Skeletal muscle satellite cell (primary cell): ENCODE results near the gene ME3.

Experiments used
- H3K27me3 ChIP-seq: 2 replicates; pipeline ENCODE4 v1.7.0; 2013; ENCODE audit warnings: low read length; ENCODE audit not compliant: control insufficient read depth, insufficient read depth
- H3K36me3 ChIP-seq: 2 replicates; pipeline ENCODE4 v1.7.0; 2013; ENCODE audit warnings: mild to moderate bottlenecking, control low read depth, low read length; ENCODE audit not compliant: insufficient read depth
- H3K4me1 ChIP-seq: 2 replicates; pipeline ENCODE4 v1.7.0; 2013; ENCODE audit warnings: low read length; ENCODE audit not compliant: control insufficient read depth, insufficient read depth
- H3K4me2 ChIP-seq: 2 replicates; pipeline ENCODE4 v1.7.0; 2013; ENCODE audit warnings: mild to moderate bottlenecking, low read length
- H3K4me3 ChIP-seq: 2 replicates; pipeline ENCODE4 v1.7.0; 2013; ENCODE audit warnings: low read length
- H3K9ac ChIP-seq: 2 replicates; pipeline ENCODE4 v1.7.0; 2013; ENCODE audit warnings: mild to moderate bottlenecking, low read depth, low read length, moderate library complexity
- H3K9me3 ChIP-seq: replicated peaks from 2 replicates; pipeline ENCODE4 v1.7.0; 2013; ENCODE audit warnings: mild to moderate bottlenecking, control low read depth, low read length

ME3 gene

GRCh38 chr11:86578727-86579405 lies 93.5 kb downstream of the ME3 start:
- Histone ChIP-seq H3K4me1 (peaks cover 41% of the 10 kb centered on the region), H3K9ac (peak overlapping the region; percentile 12), H3K9me3 (no peaks in the 10 kb centered on the region), H3K36me3 (no peaks in the 10 kb centered on the region), H3K4me3 (no peak overlapping the region), H3K27me3 (no peaks in the 10 kb centered on the region), H3K4me2 (peak overlapping the region; percentile 51)

DNA sequence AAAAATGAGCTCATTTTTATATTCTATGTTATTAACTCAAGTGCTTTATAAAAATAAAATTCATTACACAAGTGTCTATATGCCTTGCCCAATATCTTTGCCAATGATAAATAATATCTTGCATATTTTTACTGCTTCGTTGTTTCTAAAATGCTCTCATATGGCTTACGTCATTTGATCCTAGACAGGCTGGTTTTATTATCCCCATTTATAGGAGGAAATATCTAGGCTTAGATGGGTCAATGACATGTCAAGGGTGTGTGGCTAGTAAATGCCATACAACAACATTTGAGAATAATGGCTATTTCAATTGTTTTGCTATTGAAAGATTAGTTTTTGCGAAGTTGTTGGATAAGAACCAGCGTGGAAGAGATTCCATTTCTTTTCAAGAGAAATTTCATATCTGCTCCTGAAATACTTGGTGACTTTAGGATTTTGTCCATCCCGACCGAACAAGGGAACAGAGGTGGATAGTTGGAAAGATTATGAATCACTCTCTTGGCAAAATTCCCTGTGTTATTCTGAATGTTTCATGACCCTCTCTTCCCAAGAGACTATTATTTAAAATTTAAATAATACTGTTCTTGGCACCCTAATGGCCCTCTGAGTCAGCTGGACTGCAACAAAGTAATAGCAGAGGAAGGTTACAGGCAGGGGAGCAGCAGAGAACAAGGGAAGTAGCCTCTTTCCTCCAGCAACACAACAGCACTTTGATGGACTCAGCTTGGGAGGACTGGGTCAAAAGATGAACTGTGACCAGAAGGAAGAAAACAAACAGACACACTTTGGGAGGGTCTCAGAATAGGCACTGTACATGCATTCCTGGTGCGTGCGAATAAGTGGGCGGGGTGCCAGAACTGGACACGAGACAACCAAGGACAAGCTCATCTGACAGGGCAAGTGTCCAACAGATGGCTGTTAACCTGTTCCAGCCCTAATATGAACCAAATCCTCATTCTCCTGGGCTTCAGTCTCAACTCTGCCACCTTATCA lies 94.5 kb downstream of the ME3 start:
- H3K4me3 ChIP-seq, result no peak overlapping the region
- H3K4me1 ChIP-seq, result peaks cover 41% of the 10 kb centered on the region
- H3K4me2 ChIP-seq, result peak overlapping the region; percentile 51
- H3K9me3 ChIP-seq, result no peaks in the 10 kb centered on the region
- H3K36me3 ChIP-seq, result no peaks in the 10 kb centered on the region
- peak overlapping the region; percentile 33 for H3K9ac ChIP-seq
- no peaks in the 10 kb centered on the region for H3K27me3 ChIP-seq

DNA sequence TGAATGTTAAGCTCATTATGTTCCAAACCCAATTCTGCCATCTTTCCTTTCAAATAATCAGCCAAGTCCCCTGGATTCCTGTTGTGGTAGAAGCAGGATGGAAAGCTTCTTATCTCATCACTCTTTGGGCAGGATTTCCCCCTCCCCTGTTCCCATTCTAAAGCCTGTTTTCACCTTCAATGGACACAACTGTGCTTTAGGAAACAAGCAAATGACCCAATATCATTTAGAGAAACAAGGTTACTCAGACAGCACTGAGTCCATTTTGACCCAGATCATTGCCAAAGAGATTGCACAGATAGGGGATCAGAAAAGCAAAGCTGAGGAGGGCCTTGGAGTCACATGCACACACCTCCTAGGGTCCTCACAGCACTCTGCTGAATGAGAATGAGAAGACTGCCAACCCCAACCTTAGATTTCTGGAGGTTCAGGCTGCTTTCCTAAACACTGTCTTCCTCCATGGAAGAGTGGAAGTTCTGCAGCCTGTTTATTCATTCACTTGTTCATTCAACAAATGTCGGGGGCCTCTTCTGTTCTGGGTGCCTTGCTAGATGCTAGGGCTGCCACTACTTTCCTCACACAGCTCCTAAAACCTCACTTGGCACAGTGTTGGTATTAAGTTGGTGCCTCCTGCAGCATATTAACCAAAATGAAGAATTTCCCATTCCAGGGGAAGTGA lies 95.3 kb downstream of the ME3 start:
- peak overlapping the region; percentile 51 for H3K4me2 ChIP-seq
- peaks cover 41% of the 10 kb centered on the region for H3K4me1 ChIP-seq
- peak overlapping the region; percentile 25 for H3K4me3 ChIP-seq
- H3K36me3 ChIP-seq, result no peaks in the 10 kb centered on the region
- no peaks in the 10 kb centered on the region for H3K27me3 ChIP-seq
- no peaks in the 10 kb centered on the region for H3K9me3 ChIP-seq
- peak overlapping the region; percentile 28 for H3K9ac ChIP-seq

- no peak overlapping the region for H3K4me2 ChIP-seq
- H3K36me3 ChIP-seq, result no peaks in the 10 kb centered on the region
- no peaks in the 10 kb centered on the region for H3K9me3 ChIP-seq
- H3K9ac ChIP-seq, result no peak overlapping the region
- H3K27me3 ChIP-seq, result no peaks in the 10 kb centered on the region
- no peak overlapping the region for H3K4me3 ChIP-seq
- peaks cover 41% of the 10 kb centered on the region for H3K4me1 ChIP-seq
Measured at GRCh38 chr11:86575927-86576326, 96.5 kb downstream of the ME3 start.

GRCh38 chr11:86575208-86575855 lies 97.1 kb downstream of the ME3 start:
- Histone ChIP-seq H3K4me3 (no peak overlapping the region), H3K36me3 (no peaks in the 10 kb centered on the region), H3K9me3 (no peaks in the 10 kb centered on the region), H3K27me3 (no peaks in the 10 kb centered on the region), H3K4me1 (peaks cover 41% of the 10 kb centered on the region), H3K9ac (no peak overlapping the region), H3K4me2 (no peak overlapping the region)

- H3K27me3 ChIP-seq, result no peaks in the 10 kb centered on the region
- peaks cover 41% of the 10 kb centered on the region for H3K4me1 ChIP-seq
- H3K9me3 ChIP-seq, result no peaks in the 10 kb centered on the region
- H3K9ac ChIP-seq, result no peak overlapping the region
- H3K4me2 ChIP-seq, result no peak overlapping the region
- no peak overlapping the region for H3K4me3 ChIP-seq
- no peaks in the 10 kb centered on the region for H3K36me3 ChIP-seq
Measured at GRCh38 chr11:86574493-86575207, 97.8 kb downstream of the ME3 start.

DNA sequence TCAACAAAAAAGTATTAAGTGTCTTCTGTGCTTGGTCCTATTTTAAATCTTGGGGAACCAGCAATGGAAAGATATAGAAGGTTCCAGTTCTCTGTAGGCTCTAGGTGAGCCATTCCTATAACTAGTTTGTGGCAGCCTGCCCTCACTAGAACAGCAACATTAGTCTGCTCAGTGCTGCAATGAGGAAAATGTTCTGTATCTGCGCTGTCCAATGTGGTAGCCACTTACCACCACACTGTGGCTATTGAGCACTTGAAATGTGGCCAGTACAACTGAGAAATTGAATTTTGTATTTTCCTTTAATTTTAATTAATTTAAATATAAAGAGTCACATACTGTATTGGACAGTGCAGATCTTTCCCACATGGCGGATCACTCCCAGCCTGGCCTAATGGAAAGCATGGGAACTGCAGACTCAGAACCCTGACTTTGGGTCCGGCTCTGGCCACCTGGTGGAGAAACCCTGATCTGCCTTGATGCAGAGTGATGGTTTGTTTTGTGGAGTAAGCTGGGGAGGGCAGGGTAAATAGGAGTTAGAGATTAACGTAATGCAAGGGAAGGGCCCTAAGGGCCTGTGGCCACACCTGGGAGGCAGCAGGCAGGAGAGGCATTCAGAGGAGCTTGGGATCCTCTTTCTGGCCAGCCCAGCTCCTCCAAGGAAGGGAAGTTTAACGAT lies 101.0 kb downstream of the ME3 start:
- peaks cover 19% of the 10 kb centered on the region for H3K4me1 ChIP-seq
- H3K4me2 ChIP-seq, result no peak overlapping the region
- H3K36me3 ChIP-seq, result no peaks in the 10 kb centered on the region
- no peaks in the 10 kb centered on the region for H3K9me3 ChIP-seq
- H3K27me3 ChIP-seq, result no peaks in the 10 kb centered on the region
- H3K4me3 ChIP-seq, result no peak overlapping the region
- no peak overlapping the region for H3K9ac ChIP-seq

DNA sequence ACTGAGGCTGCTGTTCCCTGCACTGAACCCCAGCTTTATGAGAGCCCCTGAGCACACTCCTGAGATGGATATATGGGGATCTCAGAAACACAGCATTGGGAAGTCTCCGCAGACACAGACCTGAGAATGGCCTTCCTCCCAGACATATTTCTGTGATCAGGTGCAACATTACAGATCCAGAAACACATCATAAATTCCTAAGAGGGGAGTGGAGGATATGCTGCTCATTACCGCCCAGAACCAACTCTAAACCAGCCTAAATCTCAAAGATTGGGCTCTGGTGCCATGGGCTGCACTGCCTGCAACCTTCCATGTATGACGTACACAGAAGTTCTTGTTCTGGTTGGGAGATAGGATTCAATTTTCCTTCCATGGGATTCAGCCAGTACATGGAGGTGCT lies 102.0 kb downstream of the ME3 start:
- Histone ChIP-seq H3K4me2 (no peak overlapping the region), H3K4me3 (no peak overlapping the region), H3K9ac (no peak overlapping the region), H3K4me1 (peaks cover 12% of the 10 kb centered on the region), H3K36me3 (no peaks in the 10 kb centered on the region), H3K9me3 (no peaks in the 10 kb centered on the region), H3K27me3 (no peaks in the 10 kb centered on the region)

- Histone ChIP-seq H3K4me3 (no peak overlapping the region), H3K36me3 (no peaks in the 10 kb centered on the region), H3K4me2 (no peak overlapping the region), H3K4me1 (peaks cover 12% of the 10 kb centered on the region), H3K9me3 (no peaks in the 10 kb centered on the region), H3K9ac (no peak overlapping the region), H3K27me3 (no peaks in the 10 kb centered on the region)
Measured at GRCh38 chr11:86570020-86570419, 102.4 kb downstream of the ME3 start.

GRCh38 chr11:86569109-86569508 lies 103.3 kb downstream of the ME3 start:
- H3K4me1 ChIP-seq, result peaks cover 6% of the 10 kb centered on the region
- no peak overlapping the region for H3K4me3 ChIP-seq
- no peak overlapping the region for H3K4me2 ChIP-seq
- H3K27me3 ChIP-seq, result no peaks in the 10 kb centered on the region
- H3K36me3 ChIP-seq, result no peaks in the 10 kb centered on the region
- no peak overlapping the region for H3K9ac ChIP-seq
- H3K9me3 ChIP-seq, result no peaks in the 10 kb centered on the region
